ENCODE data around the gene ARL6IP5. TPM values are rescaled to one million over a fixed set of nuclear protein-coding genes. Genes with fewer than 3 reads are reported as not detected.

The ARL6IP5 gene
- total RNA-seq, 1 donor: 91.2 TPM

GRCh38 chr3:69081583-69082262, 3.0 kb upstream of the ARL6IP5 start:
- no peak for TF ChIP-seq CTCF (IDR thresholded peaks at IDR 0.05; ENCODE audit: extremely low read depth, low read depth, low read length)
- H3K36me3 ChIP-seq (ENCODE audit: insufficient read depth, low read length): no peaks in the 10 kb centered on the region
- peaks cover 7% of the 10 kb centered on the region for H4K20me1 ChIP-seq (ENCODE audit: insufficient read depth, low read length)
- H3K27ac ChIP-seq (ENCODE audit: low read depth, low read length): no peak overlapping the region
- no peaks in the 10 kb centered on the region for H3K27me3 ChIP-seq (ENCODE audit: insufficient read depth, low read length)
- H3K79me2 ChIP-seq (ENCODE audit: insufficient read depth, low read length): peaks cover 43% of the 10 kb centered on the region
- no peaks in the 10 kb centered on the region for H3K9me3 ChIP-seq (ENCODE audit: low read depth, low read length)
- no peak overlapping the region for H3K4me3 ChIP-seq (ENCODE audit: insufficient read depth, low read length)
- no peak overlapping the region for H2AFZ ChIP-seq (ENCODE audit: low read length)
- DNase-seq (ENCODE audit: insufficient read length, low spot score, missing footprints): peak; percentile 9
- H3K4me1 ChIP-seq (ENCODE audit: insufficient read depth, low read length): peaks cover 58% of the 10 kb centered on the region
- H3K4me2 ChIP-seq (ENCODE audit: insufficient read depth, low read length): peak overlapping the region; percentile 18

GRCh38 chr3:69082361-69082760, 2.4 kb upstream of the ARL6IP5 start:
- Histone ChIP-seq H3K4me3 (ENCODE audit: insufficient read depth, low read length) (no peak overlapping the region), H3K36me3 (ENCODE audit: insufficient read depth, low read length) (no peaks in the 10 kb centered on the region), H2AFZ (ENCODE audit: low read length) (no peak overlapping the region), H4K20me1 (ENCODE audit: insufficient read depth, low read length) (peaks cover 7% of the 10 kb centered on the region), H3K27me3 (ENCODE audit: insufficient read depth, low read length) (no peaks in the 10 kb centered on the region), H3K27ac (ENCODE audit: low read depth, low read length) (peak overlapping the region; percentile 94), H3K9me3 (ENCODE audit: low read depth, low read length) (no peaks in the 10 kb centered on the region), H3K79me2 (ENCODE audit: insufficient read depth, low read length) (peaks cover 44% of the 10 kb centered on the region), H3K4me1 (ENCODE audit: insufficient read depth, low read length) (peaks cover 65% of the 10 kb centered on the region), H3K4me2 (ENCODE audit: insufficient read depth, low read length) (peak overlapping the region; percentile 45)
- no peak for TF ChIP-seq CTCF (IDR thresholded peaks at IDR 0.05; ENCODE audit: extremely low read depth, low read depth, low read length)
- peak; percentile 54 for DNase-seq (ENCODE audit: insufficient read length, low spot score, missing footprints)

GRCh38 chr3:69082805-69083204, 1.9 kb upstream of the ARL6IP5 start:
- Histone ChIP-seq H4K20me1 (ENCODE audit: insufficient read depth, low read length) (peaks cover 7% of the 10 kb centered on the region), H3K4me2 (ENCODE audit: insufficient read depth, low read length) (peak overlapping the region; percentile 45), H3K9me3 (ENCODE audit: low read depth, low read length) (no peaks in the 10 kb centered on the region), H3K27ac (ENCODE audit: low read depth, low read length) (peak overlapping the region; percentile 94), H3K79me2 (ENCODE audit: insufficient read depth, low read length) (peaks cover 44% of the 10 kb centered on the region), H3K36me3 (ENCODE audit: insufficient read depth, low read length) (no peaks in the 10 kb centered on the region), H3K4me1 (ENCODE audit: insufficient read depth, low read length) (peaks cover 69% of the 10 kb centered on the region), H3K27me3 (ENCODE audit: insufficient read depth, low read length) (no peaks in the 10 kb centered on the region), H3K4me3 (ENCODE audit: insufficient read depth, low read length) (no peak overlapping the region), H2AFZ (ENCODE audit: low read length) (no peak overlapping the region)
- peak; percentile 74 for DNase-seq (ENCODE audit: insufficient read length, low spot score, missing footprints)
- TF ChIP-seq CTCF (IDR thresholded peaks at IDR 0.05; ENCODE audit: extremely low read depth, low read depth, low read length): no peak

GRCh38 chr3:69085168-69085832, 563 bp downstream of the ARL6IP5 start:
- peak overlapping the region; percentile 87 for H2AFZ ChIP-seq (ENCODE audit: low read length)
- no peak for TF ChIP-seq CTCF (IDR thresholded peaks at IDR 0.05; ENCODE audit: extremely low read depth, low read depth, low read length)
- no peaks in the 10 kb centered on the region for H3K9me3 ChIP-seq (ENCODE audit: low read depth, low read length)
- peaks cover 77% of the 10 kb centered on the region for H3K4me1 ChIP-seq (ENCODE audit: insufficient read depth, low read length)
- H3K27ac ChIP-seq (ENCODE audit: low read depth, low read length): peak overlapping the region; percentile 94
- H3K4me3 ChIP-seq (ENCODE audit: insufficient read depth, low read length): peak overlapping the region; percentile 94
- peaks cover 47% of the 10 kb centered on the region for H3K79me2 ChIP-seq (ENCODE audit: insufficient read depth, low read length)
- peaks cover 22% of the 10 kb centered on the region for H4K20me1 ChIP-seq (ENCODE audit: insufficient read depth, low read length)
- DNase-seq (ENCODE audit: insufficient read length, low spot score, missing footprints): peak; percentile 77
- no peaks in the 10 kb centered on the region for H3K27me3 ChIP-seq (ENCODE audit: insufficient read depth, low read length)
- H3K4me2 ChIP-seq (ENCODE audit: insufficient read depth, low read length): peak overlapping the region; percentile 93
- peaks cover 4% of the 10 kb centered on the region for H3K36me3 ChIP-seq (ENCODE audit: insufficient read depth, low read length)
